Bone marrow (tissue), 2 donors: ENCODE data around the gene SPEM3.

Experiments used
- DNase-seq, 2 donors: peaks; one replicate each; lab custom pipeline; 2025; lab: John Stamatoyannopoulos, UW

The SPEM3 gene

GRCh38 chr17:7403977-7404736, 24.5 kb upstream of the SPEM3 start, which contains the start of gene TMEM256:
TMEM256 (minus strand) TSS chr17:7404097; CDS start chr17:7404084, 13 bp downstream.
- DNase-seq = peak; percentile 96 to 99

- no peak for DNase-seq
Observed at GRCh38 chr17:7404737-7405349, 23.8 kb upstream of the SPEM3 start.

GRCh38 chr17:7405350-7406234, 23.1 kb upstream of the SPEM3 start:
- DNase-seq = no peak

GRCh38 chr17:7406235-7406825, 22.3 kb upstream of the SPEM3 start:
- no peak for DNase-seq

- no peak for DNase-seq
Observed at GRCh38 chr17:7407082-7407481, 21.6 kb upstream of the SPEM3 start.

GRCh38 chr17:7407485-7408251, 21.0 kb upstream of the SPEM3 start, which contains the start of gene NLGN2:
NLGN2 (plus strand) TSS chr17:7407845; CDS start chr17:7408256, 411 bp downstream.
- DNase-seq = no peak

- no peak for DNase-seq
Observed at GRCh38 chr17:7408252-7408727, 20.4 kb upstream of the SPEM3 start.

- DNase-seq = no peak
Observed at GRCh38 chr17:7408863-7409262, 19.8 kb upstream of the SPEM3 start.

GRCh38 chr17:7409716-7410115, 18.9 kb upstream of the SPEM3 start:
- no peak for DNase-seq

GRCh38 chr17:7410634-7411426, 17.8 kb upstream of the SPEM3 start:
- DNase-seq = no peak

- DNase-seq = no peak
Observed at GRCh38 chr17:7411427-7411750, 17.3 kb upstream of the SPEM3 start.

GRCh38 chr17:7413346-7413985, 15.2 kb upstream of the SPEM3 start:
- no peak for DNase-seq

GRCh38 chr17:7414837-7415236, 13.8 kb upstream of the SPEM3 start:
- DNase-seq = no peak

GRCh38 chr17:7415784-7416183, 12.9 kb upstream of the SPEM3 start:
- DNase-seq = no peak

- DNase-seq = no peak
Observed at GRCh38 chr17:7416323-7416722, 12.3 kb upstream of the SPEM3 start.

GRCh38 chr17:7417056-7417655, 11.5 kb upstream of the SPEM3 start:
- no peak for DNase-seq

GRCh38 chr17:7418472-7419152, 10.0 kb upstream of the SPEM3 start:
- DNase-seq = no peak

GRCh38 chr17:7419819-7420610, 8.6 kb upstream of the SPEM3 start, which contains the start of gene SPEM1:
SPEM1 (plus strand) TSS chr17:7420324; CDS start chr17:7420385, 61 bp downstream.
- DNase-seq = no peak
